Testis (tissue), 3 donors: ENCODE measurements around the gene KRTAP5-7. TPM values are rescaled to one million over a fixed set of nuclear protein-coding genes. Genes with fewer than 3 reads are reported as not detected.
"Not testable (repeated sequence)": the region's sequence is repeated elsewhere in the genome, so short reads cannot be mapped to it uniquely, and the experiment has no call there.

Experiments used
- DNase-seq: peaks from one replicate; pipeline ENCODE4 v3.0.0-alpha.2; 2019
- H3K27ac ChIP-seq, 2 donors: fragments of 200-600 bp; sonication (generic); one replicate each; pipeline ENCODE4 v1.5.1; 2019
- H3K27me3 ChIP-seq: fragments of 200-600 bp; sonication (generic); one replicate; pipeline ENCODE4 v1.5.1; 2019
- H3K36me3 ChIP-seq: fragments of 200-600 bp; sonication (generic); one replicate; pipeline ENCODE4 v1.5.1; 2017; ENCODE audit warnings: low read depth; ENCODE audit errors: missing control alignments
- H3K4me1 ChIP-seq: fragments of 200-600 bp; sonication (generic); one replicate; pipeline ENCODE4 v1.5.1; 2019
- H3K4me3 ChIP-seq, 2 donors: fragments of 200-600 bp; sonication (generic); one replicate each; pipeline ENCODE4 v1.5.1; 2017 to 2019
- H3K9me3 ChIP-seq: fragments of 200-600 bp; sonication (generic); one replicate; pipeline ENCODE4 v1.5.1; 2017
- POLR2A ChIP-seq: fragments of 450-650 bp; IDR thresholded peaks from one replicate; pipeline ENCODE4 v1.6.1; 2017; ENCODE audit warnings: antibody characterized with exemption, mild to moderate bottlenecking, moderate library complexity
- WGBS, 2 donors: methylation state at CpG; one replicate each; pipeline ENCODE4 v1.1.5; 2018; 5-methylcytosine and 5-hydroxymethylcytosine counted together
- intact Hi-C: fragments of 100-400 bp; cut with DNase I; formaldehyde crosslinking; loops from one replicate; pipeline ENCODE4 v1.15.1; 2023; ENCODE audit warnings: low total_unique reads
- polyA plus RNA-seq: library from polyadenylated mRNA; stranded (reverse); fragments of 350-450 nt; fragmentation: Illumina TruSeq; extraction: RNeasy Lipid Tissue Mini Kit (QIAGEN cat#74804); gene quantifications from one replicate; pipeline ENCODE4 v1.2.3, GENCODE V29; 2014; ENCODE audit warnings: low read depth, low replicate concordance; ENCODE audit not compliant: insufficient read depth
- total RNA-seq, 2 donors: library from RNA; depleted of rRNA; stranded (reverse); fragments of >200 nt; gene quantifications; one replicate each; pipeline ENCODE4 v1.2.3, GENCODE V29; 2016
- TF ChIP-seq, protein P1 (sequence below), 3 experiments: fragments of 450-650 bp in 2 of 3; fragments of 200-600 bp in 1 of 3; sonication (generic) in 1 of 3; IDR thresholded peaks; one replicate each; pipeline ENCODE4 v1.5.1; 2016 to 2019; ENCODE audit warnings: antibody characterized with exemption in 3 of 3, mild to moderate bottlenecking in 2 of 3, moderate library complexity in 1 of 3

The KRTAP5-7 gene
- total and polyA plus RNA-seq, 3 donors from 2014 or later: 0.94 to 1.7 (median 1.7) TPM

DNA sequence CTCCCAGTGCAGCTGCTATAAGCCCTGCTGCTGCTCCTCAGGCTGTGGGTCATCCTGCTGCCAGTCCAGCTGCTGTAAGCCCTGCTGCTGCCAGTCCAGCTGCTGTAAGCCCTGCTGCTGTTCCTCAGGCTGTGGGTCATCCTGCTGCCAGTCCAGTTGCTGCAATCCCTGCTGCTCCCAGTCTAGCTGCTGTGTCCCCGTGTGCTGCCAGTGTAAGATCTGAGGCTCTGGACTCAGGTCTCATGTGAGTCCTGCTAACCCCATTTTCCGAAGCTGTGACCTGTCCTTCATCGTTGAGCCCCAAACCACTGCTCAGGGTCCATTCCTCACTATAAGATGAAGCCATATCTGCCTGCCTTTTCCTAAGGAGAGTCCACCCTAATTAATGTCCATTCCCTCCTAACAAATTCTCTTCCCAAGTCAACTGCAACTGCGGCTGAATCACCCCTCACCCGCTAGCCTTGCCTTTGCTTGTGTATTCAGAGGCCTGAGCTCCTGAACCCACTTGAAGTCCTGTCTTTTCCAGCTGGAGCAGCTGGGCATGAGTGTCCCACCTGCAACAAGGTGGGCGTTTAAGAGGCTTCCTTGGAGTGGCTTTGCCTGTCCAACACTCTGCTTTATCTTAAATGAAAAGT, 626 bp downstream of the KRTAP5-7 start:
- no peaks in the 10 kb centered on the region for H3K27me3 ChIP-seq
- H3K4me1 ChIP-seq: peaks cover 4% of the 10 kb centered on the region
- no peaks in the 10 kb centered on the region for H3K36me3 ChIP-seq
- no peaks in the 10 kb centered on the region for H3K9me3 ChIP-seq
- WGBS, 2 donors: 85 to 86% methylated on average over 6 of the region's 6 CpGs
- no peak overlapping the region for H3K4me3 ChIP-seq
- DNase-seq: no peak
- no peak for TF ChIP-seq POLR2A
- TF ChIP-seq, protein P1, sequence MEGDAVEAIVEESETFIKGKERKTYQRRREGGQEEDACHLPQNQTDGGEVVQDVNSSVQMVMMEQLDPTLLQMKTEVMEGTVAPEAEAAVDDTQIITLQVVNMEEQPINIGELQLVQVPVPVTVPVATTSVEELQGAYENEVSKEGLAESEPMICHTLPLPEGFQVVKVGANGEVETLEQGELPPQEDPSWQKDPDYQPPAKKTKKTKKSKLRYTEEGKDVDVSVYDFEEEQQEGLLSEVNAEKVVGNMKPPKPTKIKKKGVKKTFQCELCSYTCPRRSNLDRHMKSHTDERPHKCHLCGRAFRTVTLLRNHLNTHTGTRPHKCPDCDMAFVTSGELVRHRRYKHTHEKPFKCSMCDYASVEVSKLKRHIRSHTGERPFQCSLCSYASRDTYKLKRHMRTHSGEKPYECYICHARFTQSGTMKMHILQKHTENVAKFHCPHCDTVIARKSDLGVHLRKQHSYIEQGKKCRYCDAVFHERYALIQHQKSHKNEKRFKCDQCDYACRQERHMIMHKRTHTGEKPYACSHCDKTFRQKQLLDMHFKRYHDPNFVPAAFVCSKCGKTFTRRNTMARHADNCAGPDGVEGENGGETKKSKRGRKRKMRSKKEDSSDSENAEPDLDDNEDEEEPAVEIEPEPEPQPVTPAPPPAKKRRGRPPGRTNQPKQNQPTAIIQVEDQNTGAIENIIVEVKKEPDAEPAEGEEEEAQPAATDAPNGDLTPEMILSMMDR (IDR thresholded peaks at IDR 0.05): no peak
- intact Hi-C loops: no loop called here
- no peak overlapping the region for H3K27ac ChIP-seq

GRCh38 chr11:71530602-71531001, 3.5 kb downstream of the KRTAP5-7 start:
- no peak for DNase-seq
- Histone ChIP-seq H3K36me3 (no peaks in the 10 kb centered on the region), H3K4me3 (no peak overlapping the region), H3K27ac (peak overlapping the region; percentile 18 to 67), H3K27me3 (no peaks in the 10 kb centered on the region), H3K4me1 (peaks cover 7% of the 10 kb centered on the region), H3K9me3 (no peaks in the 10 kb centered on the region)
- TF ChIP-seq, protein P1 (IDR thresholded peaks at IDR 0.05): no peak
- no peak for TF ChIP-seq POLR2A
- intact Hi-C loops: no loop called here
- 76 to 84% methylated on average over 11 of the region's 11 CpGs for WGBS, 2 donors

GRCh38 chr11:71532036-71532610, 5.1 kb downstream of the KRTAP5-7 start:
- Histone ChIP-seq H3K4me3 (no peak overlapping the region), H3K9me3 (no peaks in the 10 kb centered on the region), H3K4me1 (peaks cover 7% of the 10 kb centered on the region), H3K27me3 (no peaks in the 10 kb centered on the region), H3K36me3 (no peaks in the 10 kb centered on the region), H3K27ac (no peak overlapping the region)
- TF ChIP-seq, protein P1 (IDR thresholded peaks at IDR 0.05): no peak
- 70 to 75% methylated on average over 10 of the region's 10 CpGs for WGBS, 2 donors
- intact Hi-C loops: no loop called here
- no peak for DNase-seq

DNA sequence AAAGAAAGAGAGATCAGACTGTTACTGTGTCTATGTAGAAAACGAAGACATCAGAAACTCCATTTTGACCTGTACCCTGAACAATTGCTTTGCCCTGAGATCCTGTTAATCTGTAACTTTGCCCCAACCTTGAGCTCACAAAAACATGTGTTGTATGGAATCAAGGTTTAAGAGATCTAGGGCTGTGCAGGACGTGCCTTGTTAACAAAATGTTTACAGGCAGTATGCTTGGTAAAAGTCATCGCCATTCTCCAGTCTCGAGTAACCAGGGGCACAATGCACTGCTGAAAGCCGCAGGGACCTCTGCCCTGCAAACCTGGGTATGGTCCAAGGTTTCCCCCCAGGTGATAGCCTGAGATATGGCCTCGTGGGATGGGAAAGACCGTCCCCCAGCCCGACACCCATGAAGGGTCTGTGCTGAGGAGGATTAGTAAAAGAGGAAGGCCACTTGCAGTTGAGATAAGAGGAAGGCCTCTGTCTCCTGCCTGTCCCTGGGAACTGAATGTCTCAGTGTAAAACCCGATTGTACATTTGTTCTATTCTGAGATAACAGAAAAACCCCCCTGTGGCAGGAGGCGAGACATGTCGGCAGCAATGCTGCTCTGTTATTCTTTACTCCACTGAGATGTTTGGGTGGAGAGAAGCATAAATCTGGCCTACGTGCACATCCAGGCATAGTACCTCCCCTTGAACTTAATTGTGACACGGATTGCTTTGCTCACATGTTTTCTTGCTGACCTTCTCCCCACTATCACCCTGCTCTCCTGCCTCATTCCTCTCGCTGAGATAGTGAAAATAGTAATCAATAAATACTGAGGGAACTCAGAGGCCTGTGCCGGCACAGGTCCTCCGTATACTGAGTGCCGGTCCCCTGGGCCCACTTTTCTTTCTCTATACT, 7.9 kb downstream of the KRTAP5-7 start:
- H3K27ac ChIP-seq, H3K36me3 ChIP-seq, intact Hi-C loops, H3K4me1 ChIP-seq, H3K27me3 ChIP-seq, DNase-seq, H3K4me3 ChIP-seq, H3K9me3 ChIP-seq: not testable (repeated sequence)
- WGBS, 2 donors: 50 to 75% methylated on average over 17 of the region's 17 CpGs

DNA sequence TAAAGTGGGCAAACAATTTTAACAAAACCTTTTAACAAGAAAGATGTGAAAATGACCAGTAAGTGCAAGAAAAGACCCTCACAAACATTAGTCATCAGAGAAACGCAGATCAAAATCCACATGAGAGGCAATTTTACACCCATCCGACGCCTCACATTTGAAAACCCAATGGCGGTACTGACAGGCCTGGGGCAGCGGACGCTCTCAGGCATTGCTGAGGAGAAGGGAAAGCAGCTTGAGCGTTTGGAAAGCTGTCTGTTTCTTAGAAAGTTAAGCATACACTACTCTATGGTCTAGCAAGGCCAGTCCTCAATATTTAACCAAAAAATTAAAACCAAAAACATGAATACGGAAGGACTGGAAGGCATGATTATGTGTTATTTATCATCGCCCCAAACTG, 8.8 kb downstream of the KRTAP5-7 start:
- Histone ChIP-seq H3K4me1 (peaks cover 6% of the 10 kb centered on the region), H3K9me3 (no peaks in the 10 kb centered on the region), H3K4me3 (no peak overlapping the region), H3K36me3 (no peaks in the 10 kb centered on the region), H3K27ac (no peak overlapping the region), H3K27me3 (no peaks in the 10 kb centered on the region)
- 86 to 93% methylated on average over 9 of the region's 9 CpGs for WGBS, 2 donors
- TF ChIP-seq, protein P1 (IDR thresholded peaks at IDR 0.05): no peak
- no peak for TF ChIP-seq POLR2A
- DNase-seq: no peak
- intact Hi-C loops: no loop called here
